ENCODE data around the gene MDM2. TPM values are rescaled to one million over a fixed set of nuclear protein-coding genes. Genes with fewer than 3 reads are reported as not detected.

MDM2 gene
- total RNA-seq, 1 experiment from 2014 or later: 86.4 TPM

- POLR2A ChIA-PET (ENCODE audit: unreplicated experiment): no interaction called here
Measured at GRCh38 chr12:68856510-68856909, 48.5 kb downstream of the MDM2 start.

GRCh38 chr12:68861890-68862289 is 53.9 kb downstream of the MDM2 start:
- TF ChIP-seq EZH2phosphoT487 (IDR thresholded peaks at IDR 0.05; ENCODE audit: borderline replicate concordance, low read length) (no peak), EZH2 (IDR thresholded peaks at IDR 0.05; ENCODE audit: low read length, unreplicated experiment) (no peak), CTCF (conservative IDR thresholded peaks at IDR 0.05; ENCODE audit: low read depth, low read length) (no peak)
- no TSS peak for BruUV-seq (replicated peaks)
- DNase-seq (no peak), ATAC-seq (no peak)
- POLR2A ChIA-PET (ENCODE audit: unreplicated experiment): no interaction called here
- no peak overlapping the region for H2AFZ ChIP-seq (ENCODE audit: low read length)
- no peak overlapping the region for H3K9ac ChIP-seq (ENCODE audit: low read length)
- H3K4me1 ChIP-seq (ENCODE audit: insufficient read depth, low read length): no peaks in the 10 kb centered on the region
- no peaks in the 10 kb centered on the region for H3K9me3 ChIP-seq (ENCODE audit: low read length)
- no peaks in the 10 kb centered on the region for H4K20me1 ChIP-seq (ENCODE audit: low read length)
- H3K27ac ChIP-seq (ENCODE audit: low read length): no peak overlapping the region
- no peaks in the 10 kb centered on the region for H3K9me2 ChIP-seq (replicated peaks; ENCODE audit: low read length)
- no peaks in the 10 kb centered on the region for H3K79me2 ChIP-seq (ENCODE audit: low read length)
- no peak overlapping the region for H3K4me3 ChIP-seq (ENCODE audit: low read length)
- CTCF ChIA-PET: no interaction called here
- H3F3A ChIP-seq (ENCODE audit: low read length, unreplicated experiment): no peaks in the 10 kb centered on the region
- H3K4me2 ChIP-seq (ENCODE audit: low read length): no peak overlapping the region
- intact Hi-C loops (cut with micrococcal nuclease): no loop called here
- no peaks in the 10 kb centered on the region for H3K36me3 ChIP-seq (ENCODE audit: low read depth, low read length)
- H3K27me3 ChIP-seq (ENCODE audit: low read length): no peaks in the 10 kb centered on the region

More at GRCh38 chr12:68856510-68856909, 48.5 kb downstream of the MDM2 start:
- Histone ChIP-seq H3K9ac (ENCODE audit: low read length) (no peak overlapping the region), H3K4me2 (ENCODE audit: low read length) (no peak overlapping the region), H3F3A (ENCODE audit: low read length, unreplicated experiment) (no peaks in the 10 kb centered on the region), H3K79me2 (ENCODE audit: low read length) (no peaks in the 10 kb centered on the region), H3K9me2 (replicated peaks; ENCODE audit: low read length) (no peaks in the 10 kb centered on the region), H3K27me3 (ENCODE audit: low read length) (no peaks in the 10 kb centered on the region), H3K4me3 (ENCODE audit: low read length) (no peak overlapping the region), H3K27ac (ENCODE audit: low read length) (no peak overlapping the region), H3K36me3 (ENCODE audit: low read depth, low read length) (no peaks in the 10 kb centered on the region), H4K20me1 (ENCODE audit: low read length) (no peaks in the 10 kb centered on the region), H3K9me3 (ENCODE audit: low read length) (no peaks in the 10 kb centered on the region), H3K4me1 (ENCODE audit: insufficient read depth, low read length) (no peaks in the 10 kb centered on the region), H2AFZ (ENCODE audit: low read length) (no peak overlapping the region)
- BruUV-seq (replicated peaks): no TSS peak
- ATAC-seq: no peak
- DNase-seq: no peak
- TF ChIP-seq CTCF (conservative IDR thresholded peaks at IDR 0.05; ENCODE audit: low read depth, low read length) (no peak), EZH2 (IDR thresholded peaks at IDR 0.05; ENCODE audit: low read length, unreplicated experiment) (no peak), EZH2phosphoT487 (IDR thresholded peaks at IDR 0.05; ENCODE audit: borderline replicate concordance, low read length) (no peak)
- intact Hi-C loops (cut with micrococcal nuclease): no loop called here
- CTCF ChIA-PET: no interaction called here

- DNase-seq (no peak), ATAC-seq (no peak)
- Histone ChIP-seq H3K9me3 (ENCODE audit: low read length) (no peaks in the 10 kb centered on the region), H3F3A (ENCODE audit: low read length, unreplicated experiment) (no peaks in the 10 kb centered on the region), H3K36me3 (ENCODE audit: low read depth, low read length) (no peaks in the 10 kb centered on the region), H3K9me2 (replicated peaks; ENCODE audit: low read length) (no peaks in the 10 kb centered on the region), H3K4me2 (ENCODE audit: low read length) (peak overlapping the region; percentile 40), H3K79me2 (ENCODE audit: low read length) (no peaks in the 10 kb centered on the region), H2AFZ (ENCODE audit: low read length) (peak overlapping the region; percentile 62; the same call in 1 of the 2 replicates), H4K20me1 (ENCODE audit: low read length) (no peaks in the 10 kb centered on the region), H3K4me3 (ENCODE audit: low read length) (no peak overlapping the region), H3K27me3 (ENCODE audit: low read length) (no peaks in the 10 kb centered on the region), H3K27ac (ENCODE audit: low read length) (no peak overlapping the region), H3K9ac (ENCODE audit: low read length) (no peak overlapping the region), H3K4me1 (ENCODE audit: insufficient read depth, low read length) (no peaks in the 10 kb centered on the region)
- POLR2A ChIA-PET (ENCODE audit: unreplicated experiment): no interaction called here
- intact Hi-C loops (cut with micrococcal nuclease): no loop called here
- no peak for TF ChIP-seq EZH2 (IDR thresholded peaks at IDR 0.05; ENCODE audit: low read length, unreplicated experiment)
- no peak for TF ChIP-seq CTCF (conservative IDR thresholded peaks at IDR 0.05; ENCODE audit: low read depth, low read length)
- no peak for TF ChIP-seq EZH2phosphoT487 (IDR thresholded peaks at IDR 0.05; ENCODE audit: borderline replicate concordance, low read length)
- CTCF ChIA-PET: no interaction called here
- no TSS peak for BruUV-seq (replicated peaks)
Measured at GRCh38 chr12:68863109-68863770, 55.3 kb downstream of the MDM2 start.

Measured in PC-3 (cell line).